A549 (cell line): ENCODE measurements around the gene ZDHHC24. TPM values are rescaled to one million over a fixed set of nuclear protein-coding genes. Genes with fewer than 3 reads are reported as not detected.

Source experiments
- ATAC-seq, 2 experiments: fragments of 200-7000 bp in 1 of 2; fragments of >200 bp in 1 of 2; cut with Nextera tagmentation in 1 of 2; cut with Tn5 transposase in 1 of 2; 3 replicates each; pipeline versions ENCODE4 v1.8.0 to v1.9.1; 2018 to 2020; ENCODE audit warnings: mild to moderate bottlenecking in 1 of 2, moderate library complexity in 1 of 2
- CTCF ChIA-PET: fragments of 300-600 bp; sonication (Branson Sonifier 250); formaldehyde crosslinking; extraction: SDS; loops from one replicate; lab custom pipeline; 2021; ENCODE audit warnings: antibody characterized with exemption, inconsistent platforms; lab: Yijun Ruan, JAX
- POLR2A ChIA-PET: fragments of 350-600 bp; formaldehyde crosslinking; extraction: SDS; loops from one replicate; lab custom pipeline; 2021; ENCODE audit warnings: antibody characterized with exemption, inconsistent platforms; lab: Yijun Ruan, JAX
- DNase-seq, 2 experiments: peaks; one replicate each; pipeline versions ENCODE4 v3.0.0 to v3.0.0-alpha.2; 2011 to 2016; ENCODE audit warnings: low read depth in 1 of 2, low spot score in 1 of 2
- FAIRE-seq: peaks from 2 replicates; lab custom pipeline; 2011; peaks lifted over from hg19 to GRCh38; lab: Jason Lieb, UNC
- H3K27ac ChIP-seq, 2 experiments: fragments of >200 bp; sonication (Bioruptor Twin); formaldehyde crosslinking; 3 replicates each; pipeline ENCODE4 v1.5.1; 2016 to 2017
- H3K4me1 ChIP-seq: fragments of >200 bp; sonication (Bioruptor Twin); formaldehyde crosslinking; 3 replicates; pipeline ENCODE4 v1.6.1; 2016
- H3K4me2 ChIP-seq: fragments of >200 bp; sonication (Bioruptor Twin); formaldehyde crosslinking; 3 replicates; pipeline ENCODE4 v1.6.1; 2016
- H3K4me3 ChIP-seq: fragments of >200 bp; sonication (Bioruptor Twin); formaldehyde crosslinking; 3 replicates; pipeline ENCODE4 v1.5.1; 2016
- H3K9me3 ChIP-seq: fragments of >200 bp; sonication (Bioruptor Twin); formaldehyde crosslinking; 3 replicates; pipeline ENCODE4 v1.6.1; 2016
- BHLHE40 ChIP-seq: IDR thresholded peaks from 2 replicates; pipeline ENCODE4 v1.6.1; 2012; ENCODE audit warnings: low read depth, low read length, inconsistent platforms
- CBX8 ChIP-seq: fragments of 200-600 bp; sonication (generic); IDR thresholded peaks from 2 replicates; pipeline ENCODE4 v1.6.1; 2016
- CEBPB ChIP-seq, 2 experiments: fragments of >200 bp in 1 of 2; sonication (Bioruptor Twin) in 1 of 2; formaldehyde crosslinking in 1 of 2; IDR thresholded peaks; 2 replicates each; pipeline ENCODE4 v1.6.1; 2012 to 2016
- CHD4 ChIP-seq: fragments of 200-600 bp; sonication (generic); IDR thresholded peaks from 2 replicates; pipeline ENCODE4 v1.6.1; 2016; ENCODE audit warnings: antibody characterized with exemption, mild to moderate bottlenecking, borderline replicate concordance
- EHF ChIP-seq: fragments of 250-450 bp; sonication (Bioruptor Pico); IDR thresholded peaks from 2 replicates; pipeline ENCODE4 v1.5.0; 2020; ENCODE audit warnings: mild to moderate bottlenecking
- EP300 ChIP-seq, 2 experiments: fragments of >200 bp; sonication (Bioruptor Twin); formaldehyde crosslinking; IDR thresholded peaks; 2 replicates in 1 of 2; 3 replicates in 1 of 2; pipeline ENCODE4 v1.6.1; 2016 to 2017
- FOSB ChIP-seq: fragments of 250-450 bp; sonication (Bioruptor Pico); IDR thresholded peaks from 2 replicates; pipeline ENCODE4 v1.5.0; 2020; ENCODE audit warnings: mild to moderate bottlenecking, moderate library complexity
- FOXS1 ChIP-seq: fragments of 250-450 bp; sonication (Bioruptor Pico); IDR thresholded peaks from 2 replicates; pipeline ENCODE4 v1.5.0; 2020; ENCODE audit warnings: mild to moderate bottlenecking, moderate library complexity
- HDAC2 ChIP-seq: fragments of 200-600 bp; sonication (generic); IDR thresholded peaks from 2 replicates; pipeline ENCODE4 v1.6.1; 2016
- HOXA7 ChIP-seq: fragments of 250-450 bp; sonication (Bioruptor Pico); IDR thresholded peaks from 2 replicates; pipeline ENCODE4 v1.5.0; 2020; ENCODE audit warnings: mild to moderate bottlenecking, moderate library complexity
- HOXB13 ChIP-seq: fragments of 250-450 bp; sonication (Bioruptor Pico); IDR thresholded peaks from 2 replicates; pipeline ENCODE4 v1.5.0; 2020; ENCODE audit warnings: low read depth, mild to moderate bottlenecking, moderate library complexity
- HOXB5 ChIP-seq: fragments of 250-450 bp; sonication (Bioruptor Pico); IDR thresholded peaks from 2 replicates; pipeline ENCODE4 v1.5.0; 2020; ENCODE audit warnings: mild to moderate bottlenecking, moderate library complexity
- JUN ChIP-seq, 2 experiments: fragments of >200 bp; sonication (Bioruptor Twin); formaldehyde crosslinking; IDR thresholded peaks; 2 replicates in 1 of 2; 3 replicates in 1 of 2; pipeline ENCODE4 v1.6.1; 2016 to 2017
- MAFK ChIP-seq: fragments of 450-650 bp; IDR thresholded peaks from 2 replicates; pipeline ENCODE4 v1.6.1; 2014; ENCODE audit not compliant: partially characterized antibody
- PHF8 ChIP-seq: fragments of 200-600 bp; sonication (generic); IDR thresholded peaks from 2 replicates; pipeline ENCODE4 v1.6.1; 2016; ENCODE audit warnings: low read depth, mild to moderate bottlenecking, antibody characterized with exemption, moderate library complexity, borderline replicate concordance
- POLR2AphosphoS2 ChIP-seq: conservative IDR thresholded peaks from 2 replicates; pipeline ENCODE4 v1.6.1; 2012; ENCODE audit warnings: low read length, improper control_type of control experiment, inconsistent platforms
- RARB ChIP-seq: fragments of 250-450 bp; sonication (Bioruptor Pico); IDR thresholded peaks from 2 replicates; pipeline ENCODE4 v1.8.0; 2021; ENCODE audit warnings: mild to moderate bottlenecking, moderate library complexity
- RFX5 ChIP-seq: fragments of 450-650 bp; IDR thresholded peaks from 2 replicates; pipeline ENCODE4 v1.7.1; 2014; ENCODE audit warnings: antibody characterized with exemption, mild to moderate bottlenecking, moderate library complexity
- RNF2 ChIP-seq: fragments of 200-600 bp; sonication (generic); IDR thresholded peaks from 2 replicates; pipeline ENCODE4 v1.6.1; 2016; ENCODE audit warnings: low read depth, mild to moderate bottlenecking, antibody characterized with exemption, moderate library complexity, borderline replicate concordance
- SMC3 ChIP-seq: fragments of >200 bp; sonication (Bioruptor Twin); formaldehyde crosslinking; IDR thresholded peaks from 3 replicates; pipeline ENCODE4 v1.6.1; 2018; ENCODE audit warnings: inconsistent platforms
- TFCP2L1 ChIP-seq: fragments of 250-450 bp; sonication (Bioruptor Pico); IDR thresholded peaks from 2 replicates; pipeline ENCODE4 v1.5.0; 2021; ENCODE audit warnings: mild to moderate bottlenecking
- TP53 ChIP-seq: fragments of 250-450 bp; sonication (Bioruptor Pico); IDR thresholded peaks from 2 replicates; pipeline ENCODE4 v1.5.0; 2021; ENCODE audit warnings: mild to moderate bottlenecking, moderate library complexity
- ZC3H11A ChIP-seq: fragments of 450-650 bp; IDR thresholded peaks from 2 replicates; pipeline ENCODE4 v1.6.1; 2014; ENCODE audit warnings: antibody characterized with exemption, mild to moderate bottlenecking
- ZFP36 ChIP-seq: fragments of 450-650 bp; IDR thresholded peaks from 2 replicates; pipeline ENCODE4 v1.6.1; 2014; ENCODE audit warnings: borderline replicate concordance; ENCODE audit not compliant: partially characterized antibody
- WGBS: methylation state at CpG from one replicate; pipeline ENCODE4 v1.1.6; 2017; ENCODE audit errors: missing lambda C conversion rate; 5-methylcytosine and 5-hydroxymethylcytosine counted together
- polyA plus RNA-seq, 4 experiments: library from polyadenylated mRNA; depleted of rRNA in 3 of 4; stranded (reverse); fragments of >200 nt; fragmentation: RNase III in 1 of 4; extraction: RNeasy Plus Mini Kit Qiagen cat#74134 plus additional on column Dnase treatment in 1 of 4; gene quantifications; 2 replicates in 3 of 4; 3 replicates in 1 of 4; pipeline ENCODE4 v1.2.3, GENCODE V29; 2011 to 2017
- TF ChIP-seq, protein P1 (sequence below): fragments of 200-600 bp; sonication (generic); IDR thresholded peaks from 2 replicates; pipeline ENCODE4 v1.6.1; 2016; ENCODE audit warnings: antibody characterized with exemption, mild to moderate bottlenecking, moderate library complexity
- TF ChIP-seq, protein P2 (sequence below): fragments of 250-450 bp; sonication (Bioruptor Pico); IDR thresholded peaks from 2 replicates; pipeline ENCODE4 v1.5.0; 2021; ENCODE audit warnings: mild to moderate bottlenecking, moderate library complexity, borderline replicate concordance
- TF ChIP-seq, protein P3 (sequence below): fragments of >200 bp; sonication (Bioruptor Twin); formaldehyde crosslinking; IDR thresholded peaks from 3 replicates; pipeline ENCODE4 v1.6.1; 2016
- TF ChIP-seq, protein P4 (sequence below): fragments of >200 bp; sonication (Bioruptor Twin); formaldehyde crosslinking; IDR thresholded peaks from 2 replicates; pipeline ENCODE4 v1.6.1; 2016
- TF ChIP-seq, protein P5 (sequence below): fragments of 450-650 bp; IDR thresholded peaks from 2 replicates; pipeline ENCODE4 v1.6.1; 2014; ENCODE audit warnings: antibody characterized with exemption
- TF ChIP-seq, protein P6 (sequence below): IDR thresholded peaks from 2 replicates; pipeline ENCODE4 v1.6.1; 2012; ENCODE audit warnings: low read depth, borderline replicate concordance
- TF ChIP-seq, protein P7 (sequence below): IDR thresholded peaks from 2 replicates; pipeline ENCODE4 v1.6.1; 2012

ZDHHC24 gene
- polyA plus RNA-seq, 2 of the 4 experiments (the other 2 are of a cell fraction), result 8.6 to 8.7 TPM

DNA sequence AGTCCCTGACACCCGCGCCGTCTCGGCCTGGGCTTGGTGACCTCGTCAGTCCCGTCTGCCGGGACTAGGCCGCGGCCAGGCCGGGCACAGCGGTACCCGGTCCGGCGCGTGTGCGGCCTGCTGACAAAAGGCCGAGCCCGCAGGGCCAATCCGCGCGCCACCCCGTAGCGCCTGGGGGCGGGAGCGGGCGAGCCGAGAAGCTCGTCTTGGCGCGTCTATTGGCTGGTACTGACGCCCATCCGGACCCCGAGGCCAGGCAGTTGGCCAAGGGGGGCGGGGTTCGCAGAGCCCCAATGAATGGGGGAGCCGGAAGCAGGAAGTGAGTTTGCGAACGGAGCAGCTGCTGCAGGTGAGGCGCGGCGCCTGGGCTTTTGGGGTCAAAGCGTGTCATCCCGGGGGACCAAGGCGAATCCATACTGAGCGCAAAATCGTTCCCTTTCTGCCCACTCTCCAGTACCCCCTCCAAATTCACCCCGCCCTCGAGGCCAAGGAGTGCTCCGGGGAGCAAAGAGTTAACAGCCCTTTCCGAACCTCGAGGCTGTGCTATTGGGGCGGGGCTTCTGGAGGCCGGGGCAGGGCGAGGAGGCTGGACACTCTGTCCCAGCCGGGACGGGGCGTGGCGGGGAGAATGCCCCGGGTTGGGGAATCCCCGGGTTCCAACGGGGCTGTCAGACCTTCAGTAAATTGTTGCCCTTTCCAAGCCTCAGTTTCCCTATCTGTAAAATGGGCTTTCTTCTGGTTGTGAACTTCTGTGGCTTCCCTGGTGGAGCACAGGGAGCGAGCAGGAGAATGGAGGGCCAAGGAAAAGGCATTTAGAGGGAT is 65.5 kb downstream of the ZDHHC24 start, which contains the start of gene DPP3:
Gene DPP3 (plus strand): TSS at position 318 of the 822 bp plus-strand sequence. CDS start 1,767 bp downstream, outside the sequence.
- H3K9me3 ChIP-seq, result no peaks in the 10 kb centered on the region
- 4% methylated on average over 27 of the region's 62 CpGs for WGBS
- FAIRE-seq (no peak), ATAC-seq (peak; percentile 92 to 95), DNase-seq (peak; percentile 97 to 100)
- POLR2A ChIA-PET, result interaction anchor here (0.6 to 2.3 kb wide), 27 partner anchors 9 to 634 kb away, joined by 3 to 47 read pairs (median 7); partner anchors contain the start of genes ACTN3, BBS1, CCDC87 and CCS
- H3K4me1 ChIP-seq, result peaks cover 6% of the 10 kb centered on the region; the same call in 1 of the 3 replicates
- peak within 1 kb of the TSS; percentile 86 for H3K4me2 ChIP-seq
- peak within 1 kb of the TSS; percentile 94 to 98 for H3K27ac ChIP-seq
- CTCF ChIA-PET, result interaction anchor here (0.7 to 5.9 kb wide), 14 partner anchors 10 to 198 kb away, joined by 3 to 46 read pairs (median 5); partner anchors contain the start of genes MRPL11, PELI3 and RBM4B
- H3K4me3 ChIP-seq, result peak within 1 kb of the TSS; percentile 73
- no peak for TF ChIP-seq CEBPB (IDR thresholded peaks at IDR 0.05)
- TF ChIP-seq, protein P1, sequence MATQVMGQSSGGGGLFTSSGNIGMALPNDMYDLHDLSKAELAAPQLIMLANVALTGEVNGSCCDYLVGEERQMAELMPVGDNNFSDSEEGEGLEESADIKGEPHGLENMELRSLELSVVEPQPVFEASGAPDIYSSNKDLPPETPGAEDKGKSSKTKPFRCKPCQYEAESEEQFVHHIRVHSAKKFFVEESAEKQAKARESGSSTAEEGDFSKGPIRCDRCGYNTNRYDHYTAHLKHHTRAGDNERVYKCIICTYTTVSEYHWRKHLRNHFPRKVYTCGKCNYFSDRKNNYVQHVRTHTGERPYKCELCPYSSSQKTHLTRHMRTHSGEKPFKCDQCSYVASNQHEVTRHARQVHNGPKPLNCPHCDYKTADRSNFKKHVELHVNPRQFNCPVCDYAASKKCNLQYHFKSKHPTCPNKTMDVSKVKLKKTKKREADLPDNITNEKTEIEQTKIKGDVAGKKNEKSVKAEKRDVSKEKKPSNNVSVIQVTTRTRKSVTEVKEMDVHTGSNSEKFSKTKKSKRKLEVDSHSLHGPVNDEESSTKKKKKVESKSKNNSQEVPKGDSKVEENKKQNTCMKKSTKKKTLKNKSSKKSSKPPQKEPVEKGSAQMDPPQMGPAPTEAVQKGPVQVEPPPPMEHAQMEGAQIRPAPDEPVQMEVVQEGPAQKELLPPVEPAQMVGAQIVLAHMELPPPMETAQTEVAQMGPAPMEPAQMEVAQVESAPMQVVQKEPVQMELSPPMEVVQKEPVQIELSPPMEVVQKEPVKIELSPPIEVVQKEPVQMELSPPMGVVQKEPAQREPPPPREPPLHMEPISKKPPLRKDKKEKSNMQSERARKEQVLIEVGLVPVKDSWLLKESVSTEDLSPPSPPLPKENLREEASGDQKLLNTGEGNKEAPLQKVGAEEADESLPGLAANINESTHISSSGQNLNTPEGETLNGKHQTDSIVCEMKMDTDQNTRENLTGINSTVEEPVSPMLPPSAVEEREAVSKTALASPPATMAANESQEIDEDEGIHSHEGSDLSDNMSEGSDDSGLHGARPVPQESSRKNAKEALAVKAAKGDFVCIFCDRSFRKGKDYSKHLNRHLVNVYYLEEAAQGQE, result peak; percentile 26; the same call in 1 of the 2 replicates
- TF ChIP-seq FOXS1 (CRISPR knock-in tag), result no peak
- TF ChIP-seq, protein P2, sequence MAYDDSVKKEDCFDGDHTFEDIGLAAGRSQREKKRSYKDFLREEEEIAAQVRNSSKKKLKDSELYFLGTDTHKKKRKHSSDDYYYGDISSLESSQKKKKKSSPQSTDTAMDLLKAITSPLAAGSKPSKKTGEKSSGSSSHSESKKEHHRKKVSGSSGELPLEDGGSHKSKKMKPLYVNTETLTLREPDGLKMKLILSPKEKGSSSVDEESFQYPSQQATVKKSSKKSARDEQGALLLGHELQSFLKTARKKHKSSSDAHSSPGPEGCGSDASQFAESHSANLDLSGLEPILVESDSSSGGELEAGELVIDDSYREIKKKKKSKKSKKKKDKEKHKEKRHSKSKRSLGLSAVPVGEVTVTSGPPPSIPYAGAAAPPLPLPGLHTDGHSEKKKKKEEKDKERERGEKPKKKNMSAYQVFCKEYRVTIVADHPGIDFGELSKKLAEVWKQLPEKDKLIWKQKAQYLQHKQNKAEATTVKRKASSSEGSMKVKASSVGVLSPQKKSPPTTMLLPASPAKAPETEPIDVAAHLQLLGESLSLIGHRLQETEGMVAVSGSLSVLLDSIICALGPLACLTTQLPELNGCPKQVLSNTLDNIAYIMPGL (CRISPR knock-in tag), result peak; percentile 60; the same call in 1 of the 2 replicates
- no peak for TF ChIP-seq MAFK
- peak; percentile 86 to 88 for TF ChIP-seq JUN (IDR thresholded peaks at IDR 0.05)
- TF ChIP-seq, protein P3, sequence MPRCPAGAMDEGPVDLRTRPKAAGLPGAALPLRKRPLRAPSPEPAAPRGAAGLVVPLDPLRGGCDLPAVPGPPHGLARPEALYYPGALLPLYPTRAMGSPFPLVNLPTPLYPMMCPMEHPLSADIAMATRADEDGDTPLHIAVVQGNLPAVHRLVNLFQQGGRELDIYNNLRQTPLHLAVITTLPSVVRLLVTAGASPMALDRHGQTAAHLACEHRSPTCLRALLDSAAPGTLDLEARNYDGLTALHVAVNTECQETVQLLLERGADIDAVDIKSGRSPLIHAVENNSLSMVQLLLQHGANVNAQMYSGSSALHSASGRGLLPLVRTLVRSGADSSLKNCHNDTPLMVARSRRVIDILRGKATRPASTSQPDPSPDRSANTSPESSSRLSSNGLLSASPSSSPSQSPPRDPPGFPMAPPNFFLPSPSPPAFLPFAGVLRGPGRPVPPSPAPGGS, result peak; percentile 90; the same call in 2 of the 3 replicates
- no peak for TF ChIP-seq POLR2AphosphoS2
- 0 out of 2 replicates have a peak, but pooled peaks have one; percentile 23 for TF ChIP-seq RFX5
- peak; percentile 72; the same call in 1 of the 2 replicates for TF ChIP-seq CHD4
- TF ChIP-seq EP300 (IDR thresholded peaks at IDR 0.05), result no peak
- no peak for TF ChIP-seq FOSB
- TF ChIP-seq, protein P4, sequence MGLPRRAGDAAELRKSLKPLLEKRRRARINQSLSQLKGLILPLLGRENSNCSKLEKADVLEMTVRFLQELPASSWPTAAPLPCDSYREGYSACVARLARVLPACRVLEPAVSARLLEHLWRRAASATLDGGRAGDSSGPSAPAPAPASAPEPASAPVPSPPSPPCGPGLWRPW, result no peak
- no peak for TF ChIP-seq HOXA7 (CRISPR knock-in tag)
- no peak; the same call in none of the 2 replicates for TF ChIP-seq PHF8
- TF ChIP-seq HOXB13 (CRISPR knock-in tag), result no peak
- no peak for TF ChIP-seq SMC3
- no peak; the same call in 1 of the 2 replicates for TF ChIP-seq TFCP2L1 (CRISPR knock-in tag)
- no peak for TF ChIP-seq BHLHE40
- TF ChIP-seq, protein P5, sequence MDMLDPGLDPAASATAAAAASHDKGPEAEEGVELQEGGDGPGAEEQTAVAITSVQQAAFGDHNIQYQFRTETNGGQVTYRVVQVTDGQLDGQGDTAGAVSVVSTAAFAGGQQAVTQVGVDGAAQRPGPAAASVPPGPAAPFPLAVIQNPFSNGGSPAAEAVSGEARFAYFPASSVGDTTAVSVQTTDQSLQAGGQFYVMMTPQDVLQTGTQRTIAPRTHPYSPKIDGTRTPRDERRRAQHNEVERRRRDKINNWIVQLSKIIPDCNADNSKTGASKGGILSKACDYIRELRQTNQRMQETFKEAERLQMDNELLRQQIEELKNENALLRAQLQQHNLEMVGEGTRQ, result peak; percentile 45
- TF ChIP-seq RNF2, result no peak
- no peak for TF ChIP-seq RARB (CRISPR knock-in tag)
- peak; percentile 79; the same call in 1 of the 2 replicates for TF ChIP-seq HOXB5
- TF ChIP-seq ZC3H11A, result no peak
- TF ChIP-seq, protein P6, sequence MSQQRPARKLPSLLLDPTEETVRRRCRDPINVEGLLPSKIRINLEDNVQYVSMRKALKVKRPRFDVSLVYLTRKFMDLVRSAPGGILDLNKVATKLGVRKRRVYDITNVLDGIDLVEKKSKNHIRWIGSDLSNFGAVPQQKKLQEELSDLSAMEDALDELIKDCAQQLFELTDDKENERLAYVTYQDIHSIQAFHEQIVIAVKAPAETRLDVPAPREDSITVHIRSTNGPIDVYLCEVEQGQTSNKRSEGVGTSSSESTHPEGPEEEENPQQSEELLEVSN, result peak; percentile 80
- TF ChIP-seq HDAC2, result no peak
- no peak for TF ChIP-seq CBX8
- no peak for TF ChIP-seq ZFP36
- no peak for TF ChIP-seq EHF
- no peak for TF ChIP-seq TP53 (CRISPR knock-in tag)
- TF ChIP-seq, protein P7, sequence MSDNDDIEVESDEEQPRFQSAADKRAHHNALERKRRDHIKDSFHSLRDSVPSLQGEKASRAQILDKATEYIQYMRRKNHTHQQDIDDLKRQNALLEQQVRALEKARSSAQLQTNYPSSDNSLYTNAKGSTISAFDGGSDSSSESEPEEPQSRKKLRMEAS, result peak; percentile 93
